Fibroblast of the aortic adventitia (primary cell): Measurements from ENCODE around the gene PNRC1. TPM values are rescaled to one million over a fixed set of nuclear protein-coding genes. Genes with fewer than 3 reads are reported as not detected.

ENCODE experiments used
- DNase-seq: peaks from one replicate; pipeline ENCODE4 v3.0.0-alpha.2; 2010; ENCODE audit warnings: low read depth
- H3K4me3 ChIP-seq: 2 replicates; pipeline ENCODE4 v1.5.1; 2011; ENCODE audit warnings: low read depth, mild to moderate bottlenecking, control low read depth, low read length, moderate library complexity
- small RNA-seq: library from RNA; depleted of rRNA; stranded (forward); fragments of <200 nt; gene quantifications from one replicate; pipeline ENCODE3, GENCODE V24; 2012
- total RNA-seq: library from RNA; depleted of rRNA; stranded (reverse); fragments of >200 nt; gene quantifications from 2 replicates; pipeline ENCODE4 v1.2.3, GENCODE V29; 2012; ENCODE audit warnings: low replicate concordance
- TF ChIP-seq, protein P1 (sequence below): IDR thresholded peaks from 2 replicates; pipeline ENCODE4 v1.5.1; 2011; ENCODE audit warnings: mild to moderate bottlenecking, low read length, control low read depth, inconsistent platforms; ENCODE audit not compliant: insufficient read depth

PNRC1 gene
- total RNA-seq, 1 donor = 92.3 TPM

DNA sequence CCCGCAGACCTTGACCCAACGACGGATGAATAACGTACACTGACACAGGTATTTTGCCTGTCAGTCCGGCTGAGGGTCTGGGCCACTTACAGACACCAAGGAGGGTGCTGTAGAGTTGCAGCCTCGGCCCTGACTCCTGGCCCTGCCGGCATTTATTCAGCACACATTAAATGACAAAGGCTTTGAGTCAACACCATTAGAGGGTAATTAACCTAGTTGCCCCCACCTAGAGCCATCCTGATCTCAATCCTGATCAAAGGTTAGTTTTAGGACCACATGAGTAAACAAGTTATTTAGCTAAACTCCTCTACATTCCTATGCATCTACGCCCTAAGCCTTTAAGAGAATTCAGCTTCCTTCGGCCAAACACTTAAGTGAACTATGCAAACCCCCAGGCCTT is 53.4 kb downstream of the PNRC1 start:
- TF ChIP-seq, protein P1, sequence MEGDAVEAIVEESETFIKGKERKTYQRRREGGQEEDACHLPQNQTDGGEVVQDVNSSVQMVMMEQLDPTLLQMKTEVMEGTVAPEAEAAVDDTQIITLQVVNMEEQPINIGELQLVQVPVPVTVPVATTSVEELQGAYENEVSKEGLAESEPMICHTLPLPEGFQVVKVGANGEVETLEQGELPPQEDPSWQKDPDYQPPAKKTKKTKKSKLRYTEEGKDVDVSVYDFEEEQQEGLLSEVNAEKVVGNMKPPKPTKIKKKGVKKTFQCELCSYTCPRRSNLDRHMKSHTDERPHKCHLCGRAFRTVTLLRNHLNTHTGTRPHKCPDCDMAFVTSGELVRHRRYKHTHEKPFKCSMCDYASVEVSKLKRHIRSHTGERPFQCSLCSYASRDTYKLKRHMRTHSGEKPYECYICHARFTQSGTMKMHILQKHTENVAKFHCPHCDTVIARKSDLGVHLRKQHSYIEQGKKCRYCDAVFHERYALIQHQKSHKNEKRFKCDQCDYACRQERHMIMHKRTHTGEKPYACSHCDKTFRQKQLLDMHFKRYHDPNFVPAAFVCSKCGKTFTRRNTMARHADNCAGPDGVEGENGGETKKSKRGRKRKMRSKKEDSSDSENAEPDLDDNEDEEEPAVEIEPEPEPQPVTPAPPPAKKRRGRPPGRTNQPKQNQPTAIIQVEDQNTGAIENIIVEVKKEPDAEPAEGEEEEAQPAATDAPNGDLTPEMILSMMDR = no peak
- no peak for DNase-seq
- H3K4me3 ChIP-seq = no peak overlapping the region

DNA sequence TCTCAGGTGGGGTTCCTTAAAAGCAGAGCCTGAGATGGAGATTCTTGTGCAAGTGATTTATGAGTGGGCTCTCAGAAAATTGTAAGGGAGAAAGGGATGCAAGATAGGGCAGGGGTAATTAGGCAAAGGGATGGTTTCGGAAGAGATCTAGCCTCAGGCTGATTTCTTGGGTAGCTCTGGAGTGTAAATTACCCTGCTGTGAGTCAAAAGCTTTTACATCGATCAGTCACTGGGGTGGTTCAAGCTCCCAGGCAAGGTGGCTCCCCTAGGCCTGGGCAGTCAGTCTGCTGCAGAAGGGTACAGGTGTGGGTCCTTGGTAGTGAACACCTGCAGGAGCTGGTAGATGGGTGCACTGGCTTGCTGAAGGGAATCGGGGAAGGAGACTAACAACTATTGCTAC is 54.2 kb downstream of the PNRC1 start:
- TF ChIP-seq, protein P1 = no peak
- no peak for DNase-seq
- H3K4me3 ChIP-seq = no peak overlapping the region

Small RNA genes lying within 50 kb of the gene (small RNA-seq; reads per million reads assigned to genes)
- gene RN7SL336P (not detected), gene RNU2-61P (1.9 reads per million, percentile 66 among the genes with 10 or more reads in this experiment)

Other genes with a start within 250 kb of the PNRC1 start
- 24.9 and 49.0 TPM in 2 replicates for gene RNGTT, start 117.1 kb upstream of the PNRC1 start, total RNA-seq
- gene SRSF12, start 37.3 kb downstream of the PNRC1 start, total RNA-seq = 0.09 and 0.33 TPM in 2 replicates
- gene PM20D2, start 65.3 kb downstream of the PNRC1 start, total RNA-seq = 2.6 and 5.2 TPM in 2 replicates
- gene GABRR1, start 136.6 kb downstream of the PNRC1 start, total RNA-seq = not detected in 2 replicates
- 0.09 TPM in 1 of 2 replicates, not detected in the other for gene GABRR2, start 234.5 kb downstream of the PNRC1 start, total RNA-seq